Activated CD8-positive, alpha-beta T cell treated with anti-CD3 and anti-CD28 coated beads for 36 hours (primary cell): ENCODE measurements around the gene IFRD2. TPM values are rescaled to one million over a fixed set of nuclear protein-coding genes. Genes with fewer than 3 reads are reported as not detected.

Source experiments
- ATAC-seq: fragments of 200-7000 bp; cut with Tn5 transposase; one replicate; pipeline ENCODE4 v1.10.0; 2021; ENCODE audit warnings: mild to moderate bottlenecking, moderate library complexity
- CTCF ChIA-PET: fragments of 350-600 bp; sonication (Branson Sonifier 250); formaldehyde crosslinking; loops from one replicate; lab custom pipeline; 2021; ENCODE audit warnings: antibody characterized with exemption; lab: Charles Lee
- POLR2A ChIA-PET: fragments of 350-600 bp; sonication (Branson Sonifier 250); formaldehyde crosslinking; loops from one replicate; lab custom pipeline; 2021; ENCODE audit warnings: antibody characterized with exemption; lab: Charles Lee
- DNase-seq: peaks from one replicate; pipeline ENCODE4 v3.0.0-alpha.2; 2020
- H3K27ac Mint-ChIP-seq: one replicate; pipeline ENCODE4 v1.8.0; 2021; ENCODE audit warnings: mild to moderate bottlenecking, mixed read lengths
- H3K27me3 Mint-ChIP-seq: one replicate; pipeline ENCODE4 v1.8.0; 2021; ENCODE audit warnings: mixed read lengths
- H3K36me3 Mint-ChIP-seq: one replicate; pipeline ENCODE4 v1.8.0; 2021; ENCODE audit warnings: low read depth, mixed read lengths
- H3K4me1 Mint-ChIP-seq: one replicate; pipeline ENCODE4 v1.8.0; 2021; ENCODE audit warnings: low read depth, mixed read lengths
- H3K4me3 Mint-ChIP-seq: one replicate; pipeline ENCODE4 v1.8.0; 2021; ENCODE audit warnings: mild to moderate bottlenecking, moderate library complexity, mixed read lengths
- H3K9me3 Mint-ChIP-seq: one replicate; pipeline ENCODE4 v1.8.0; 2021; ENCODE audit warnings: mixed read lengths
- CTCF ChIP-seq: fragments of 200-600 bp; IDR thresholded peaks from one replicate; pipeline ENCODE4 v1.8.0; 2022; ENCODE audit warnings: antibody characterized with exemption, mild to moderate bottlenecking
- intact Hi-C: fragments of 100-400 bp; cut with micrococcal nuclease; formaldehyde crosslinking; loops from one replicate; pipeline ENCODE4 v1.10.0; 2022
- total RNA-seq, 2 experiments: library from RNA; stranded (reverse); gene quantifications; one replicate each; pipeline ENCODE4 v1.2.3, GENCODE V29; 2021

IFRD2 gene
- total RNA-seq, 2 experiments from 2014 or later: 132 to 133 TPM

- intact Hi-C loops: no loop called here
- H3K36me3 Mint-ChIP-seq: peaks cover 23% of the 10 kb centered on the region
- no peaks in the 10 kb centered on the region for H3K9me3 Mint-ChIP-seq
- ChIA-PET CTCF (interaction anchor here (0.6 to 11.8 kb wide), 13 partner anchors 10 to 692 kb away, joined by 3 to 97 read pairs (median 8); partner anchors contain the start of genes IFRD2 and SEMA3B), POLR2A (interaction anchor here (1.0 to 3.1 kb wide), 6 partner anchors 9 to 64 kb away, joined by 3 to 21 read pairs (median 4); partner anchors contain the start of gene SEMA3B)
- H3K4me1 Mint-ChIP-seq: peaks cover 5% of the 10 kb centered on the region
- no peaks in the 10 kb centered on the region for H3K27me3 Mint-ChIP-seq
- DNase-seq: no peak
- no peak for ATAC-seq
- no peak for TF ChIP-seq CTCF
- no peak overlapping the region for H3K4me3 Mint-ChIP-seq
- H3K27ac Mint-ChIP-seq: no peak overlapping the region
These were observed 33.2 kb downstream of the IFRD2 start for GRCh38 chr3:50258979-50259378.

GRCh38 chr3:50258029-50258680 lies 34.1 kb downstream of the IFRD2 start:
- Mint-ChIP-seq H3K9me3 (no peaks in the 10 kb centered on the region), H3K27me3 (no peaks in the 10 kb centered on the region), H3K36me3 (peaks cover 27% of the 10 kb centered on the region), H3K27ac (no peak overlapping the region), H3K4me1 (peaks cover 5% of the 10 kb centered on the region), H3K4me3 (no peak overlapping the region)
- POLR2A ChIA-PET: interaction anchor here (1.0 to 3.1 kb wide), 3 partner anchors 8 to 14 kb away, joined by 3 to 21 read pairs (median 4); no protein-coding TSS in a partner anchor
- no peak for ATAC-seq
- CTCF ChIA-PET: interaction anchor here (3.5 to 11.8 kb wide), 3 partner anchors 9 to 30 kb away, joined by 18 to 97 read pairs (median 94); partner anchors contain the start of gene SEMA3B
- intact Hi-C loops: no loop called here
- no peak for TF ChIP-seq CTCF
- DNase-seq: no peak

- Mint-ChIP-seq H3K4me3 (no peak overlapping the region), H3K27me3 (no peaks in the 10 kb centered on the region), H3K9me3 (no peaks in the 10 kb centered on the region), H3K27ac (no peak overlapping the region), H3K36me3 (peaks cover 28% of the 10 kb centered on the region), H3K4me1 (peaks cover 5% of the 10 kb centered on the region)
- intact Hi-C loops: no loop called here
- DNase-seq (peak; percentile 66), ATAC-seq (peak; percentile 26)
- CTCF ChIA-PET: interaction anchor here (0.6 to 11.8 kb wide), 8 partner anchors 8 to 63 kb away, joined by 3 to 97 read pairs (median 12); partner anchors contain the start of genes GNAI2, IFRD2 and SEMA3B
- POLR2A ChIA-PET: interaction anchor here (3.1 kb wide), 1 partner anchor 10 kb away, joined by 21 read pairs; no protein-coding TSS in a partner anchor
- peak; percentile 62 for TF ChIP-seq CTCF
These were observed 35.0 kb downstream of the IFRD2 start for GRCh38 chr3:50256978-50257890.

- peaks cover 16% of the 10 kb centered on the region for H3K4me1 Mint-ChIP-seq
- H3K27ac Mint-ChIP-seq: no peak overlapping the region
- DNase-seq (no peak), ATAC-seq (no peak)
- no peak overlapping the region for H3K4me3 Mint-ChIP-seq
- H3K36me3 Mint-ChIP-seq: peaks cover 34% of the 10 kb centered on the region
- no peaks in the 10 kb centered on the region for H3K9me3 Mint-ChIP-seq
- TF ChIP-seq CTCF: no peak
- ChIA-PET CTCF (interaction anchor here (1.5 to 11.8 kb wide), 4 partner anchors 6 to 61 kb away, joined by 3 to 97 read pairs (median 56); no protein-coding TSS in a partner anchor), POLR2A (no interaction called here)
- no peaks in the 10 kb centered on the region for H3K27me3 Mint-ChIP-seq
- intact Hi-C loops: no loop called here
These were observed 37.0 kb downstream of the IFRD2 start for GRCh38 chr3:50255251-50255615.
